ENCODE data around the gene PTDSS2. TPM values are rescaled to one million over a fixed set of nuclear protein-coding genes. Genes with fewer than 3 reads are reported as not detected.

The PTDSS2 gene
- total and polyA plus RNA-seq, 7 donors, result 4.8 to 76.2 (median 30.1) TPM

GRCh38 chr11:453564-453963 is 3.5 kb downstream of the PTDSS2 start:
- Histone ChIP-seq H3K27me3 (no peaks in the 10 kb centered on the region), H3K4me1 (peaks cover 0 to 31% (median 27%) of the 10 kb centered on the region in 4 donors), H3K4me3 (no peak overlapping the region), H3K36me3 (peaks cover 0 to 22% (median 3%) of the 10 kb centered on the region in 4 donors), H3K9me3 (no peaks in the 10 kb centered on the region), H3K27ac (no peak overlapping the region)
- intact Hi-C loops (cut with DNase I), result loop anchor here (5.0 kb wide), 1 partner anchor 166 kb away; the partner anchor contains the start of gene PGGHG
- TF ChIP-seq POLR2AphosphoS5 (IDR thresholded peaks at IDR 0.05) (no peak), EP300 (IDR thresholded peaks at IDR 0.05) (no peak), POLR2A (IDR thresholded peaks at IDR 0.05) (no peak), CTCF (IDR thresholded peaks at IDR 0.05) (no peak)
- 91 to 94% methylated on average over 13 of the region's 13 CpGs for WGBS, 2 donors
- no peak for DNase-seq

- WGBS, 2 donors, result 94 to 95% methylated on average over 9 of the region's 9 CpGs
- Histone ChIP-seq H3K36me3 (peaks cover 0 to 22% (median 3%) of the 10 kb centered on the region in 4 donors), H3K27ac (no peak overlapping the region), H3K9me3 (no peaks in the 10 kb centered on the region), H3K27me3 (no peaks in the 10 kb centered on the region), H3K4me1 (peaks cover 0 to 27% (median 22%) of the 10 kb centered on the region in 4 donors), H3K4me3 (no peak overlapping the region)
- DNase-seq, result no peak
- TF ChIP-seq EP300 (IDR thresholded peaks at IDR 0.05) (no peak), POLR2AphosphoS5 (IDR thresholded peaks at IDR 0.05) (no peak), POLR2A (IDR thresholded peaks at IDR 0.05) (no peak), CTCF (IDR thresholded peaks at IDR 0.05) (no peak)
- intact Hi-C loops (cut with DNase I), result loop anchor here (5.0 kb wide), 1 partner anchor 167 kb away; the partner anchor contains the start of gene PGGHG
Observed at GRCh38 chr11:454043-454442, 4.0 kb downstream of the PTDSS2 start.

GRCh38 chr11:454801-455565 is 4.9 kb downstream of the PTDSS2 start:
- Histone ChIP-seq H3K27ac (no peak overlapping the region), H3K4me3 (no peak overlapping the region), H3K4me1 (peaks cover 0 to 18% (median 14%) of the 10 kb centered on the region in 4 donors), H3K36me3 (peaks cover 0 to 25% (median 3%) of the 10 kb centered on the region in 4 donors), H3K27me3 (no peaks in the 10 kb centered on the region), H3K9me3 (no peaks in the 10 kb centered on the region)
- no peak for TF ChIP-seq EP300 (IDR thresholded peaks at IDR 0.05)
- no peak for TF ChIP-seq POLR2AphosphoS5 (IDR thresholded peaks at IDR 0.05)
- no peak for TF ChIP-seq CTCF (IDR thresholded peaks at IDR 0.05)
- no peak for TF ChIP-seq POLR2A (IDR thresholded peaks at IDR 0.05)
- intact Hi-C loops (cut with DNase I), result loop anchor here (5.0 kb wide), 1 partner anchor 168 kb away; the partner anchor contains the start of gene PGGHG
- 78 to 81% methylated on average over 14 of the region's 14 CpGs for WGBS, 2 donors
- DNase-seq, result no peak

- no peak for TF ChIP-seq POLR2AphosphoS5 (IDR thresholded peaks at IDR 0.05)
- no peak for TF ChIP-seq EP300 (IDR thresholded peaks at IDR 0.05)
- TF ChIP-seq CTCF (IDR thresholded peaks at IDR 0.05), result no peak
- no peak for TF ChIP-seq POLR2A (IDR thresholded peaks at IDR 0.05)
- Histone ChIP-seq H3K36me3 (peaks cover 0 to 31% (median 3%) of the 10 kb centered on the region in 4 donors), H3K4me3 (no peak overlapping the region), H3K27ac (no peak overlapping the region), H3K27me3 (no peaks in the 10 kb centered on the region), H3K9me3 (no peaks in the 10 kb centered on the region), H3K4me1 (peaks cover 0 to 18% (median 13%) of the 10 kb centered on the region in 4 donors)
- intact Hi-C loops (cut with DNase I), result no loop called here
- DNase-seq, result no peak
- WGBS, 2 donors, result 88 to 91% methylated on average over 23 of the region's 23 CpGs
Observed at GRCh38 chr11:455566-456147, 5.6 kb downstream of the PTDSS2 start.
